ENCODE results near the gene CCDC174. TPM values are rescaled to one million over a fixed set of nuclear protein-coding genes. Genes with fewer than 3 reads are reported as not detected.

Gene CCDC174
- total and polyA plus RNA-seq, 2 donors (not counting 3 experiments of a cell fraction or from before 2014, with no cell fraction given) = 4.7 to 16.6 TPM

- intact Hi-C loops (cut with micrococcal nuclease) (no loop called here), dilution Hi-C loops (cut with MboI; ENCODE audit: extremely low pct_ligation_motif_present, low sequenced_read_pairs) (no loop called here)
- no peak overlapping the region for H3K27ac ChIP-seq (ENCODE audit: insufficient read depth, low read depth, low read length)
- peak; percentile 6 for DNase-seq (ENCODE audit: low read depth, low spot score)
- H3K4me1 ChIP-seq (ENCODE audit: control insufficient read depth, extremely low read depth, insufficient read depth, low read length) = no peaks in the 10 kb centered on the region
- TF ChIP-seq GATA2 (IDR thresholded peaks at IDR 0.05; ENCODE audit: insufficient read depth, insufficient read length, low read depth, low read length) (no peak), MAX (IDR thresholded peaks at IDR 0.05; ENCODE audit: insufficient read depth, insufficient read length) (no peak), POLR2A (IDR thresholded peaks at IDR 0.05; ENCODE audit: low read depth, low read length) (no peak), CTCF (IDR thresholded peaks at IDR 0.05; ENCODE audit: extremely low read depth in 1 of 2, insufficient read depth in 1 of 2, low read depth in 1 of 2, low read length in 2 of 2) (no peak), EZH2 (IDR thresholded peaks at IDR 0.05; ENCODE audit: borderline replicate concordance, low read depth, low read length, severe bottlenecking) (no peak), MYC (IDR thresholded peaks at IDR 0.05; ENCODE audit: low read depth, low read length) (no peak), JUN (IDR thresholded peaks at IDR 0.05; ENCODE audit: borderline replicate concordance, insufficient read depth, insufficient read length, low read depth) (no peak)
- H3K4me3 ChIP-seq (replicated peaks in 1 of 3; ENCODE audit: insufficient read depth in 1 of 3, low read depth in 1 of 3, low read length in 3 of 3) = no peak overlapping the region
- no peak overlapping the region for H3K9ac ChIP-seq (replicated peaks; ENCODE audit: extremely low read depth, insufficient read depth, low read length)
- no peaks in the 10 kb centered on the region for H3K79me2 ChIP-seq (ENCODE audit: control insufficient read depth, insufficient read depth, low read length)
- FAIRE-seq = no peak
- CTCF ChIA-PET = interaction anchor here (0.7 to 2.0 kb wide), 3 partner anchors 8 to 402 kb away, joined by 3 to 7 read pairs (median 3); no protein-coding TSS in a partner anchor
- no peak overlapping the region for H3K4me2 ChIP-seq (ENCODE audit: insufficient read depth, low read length)
- no peaks in the 10 kb centered on the region for H3K9me3 ChIP-seq (replicated peaks; ENCODE audit: control insufficient read depth, insufficient read depth, low read length)
- H3K9me1 ChIP-seq (replicated peaks; ENCODE audit: control insufficient read depth, extremely low read depth, insufficient read depth, low read length) = no peaks in the 10 kb centered on the region
- H4K20me1 ChIP-seq (replicated peaks; ENCODE audit: control insufficient read depth, extremely low read depth, insufficient read depth, low read length) = no peaks in the 10 kb centered on the region
- POLR2A ChIA-PET = no interaction called here
- no TSS peak for BruUV-seq (replicated peaks)
- no peaks in the 10 kb centered on the region for H3K36me3 ChIP-seq (ENCODE audit: control insufficient read depth in 2 of 2, extremely low read depth in 1 of 2, insufficient read depth in 2 of 2, low read length in 2 of 2)
- peaks cover 32 to 36% of the 10 kb centered on the region in 2 experiments for H3K27me3 ChIP-seq (ENCODE audit: control insufficient read depth in 2 of 2, insufficient read depth in 2 of 2, low read length in 2 of 2)
- H2AFZ ChIP-seq (ENCODE audit: low read depth, low read length) = no peak overlapping the region
Measured at GRCh38 chr3:14605067-14605466, 46.5 kb upstream of the CCDC174 start.

Measured in endothelial cell of umbilical vein (primary cell).